HG02623 (cell line): ENCODE data around the gene MACROD2.
"Not testable (repeated sequence)": the region's sequence is repeated elsewhere in the genome, so short reads cannot be mapped to it uniquely, and the experiment has no call there.

Experiments
- ATAC-seq: cut with Tn5 transposase; IDR thresholded peaks from one replicate; pipeline ENCODE4 v1.9.1; 2021; ENCODE audit warnings: moderate library complexity; ENCODE audit not compliant: unreplicated experiment

MACROD2 gene

DNA sequence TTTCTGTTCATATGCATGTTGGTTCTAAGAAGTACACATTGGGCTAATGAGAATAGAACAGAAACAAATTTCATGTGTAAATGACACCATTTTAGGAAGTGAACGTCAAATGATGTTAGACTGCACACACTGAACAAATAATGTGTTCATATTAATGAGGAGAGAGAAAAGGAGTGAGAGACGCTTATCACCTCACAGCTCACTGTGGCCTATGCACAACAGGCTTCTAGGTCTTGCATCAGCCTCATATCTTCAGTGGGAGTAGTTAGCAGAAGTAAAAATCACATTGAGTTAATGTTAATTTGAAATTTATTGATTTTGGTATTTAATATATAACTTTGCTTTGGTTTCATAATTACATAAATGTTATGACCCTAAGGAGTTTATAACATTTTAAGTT, 454.9 kb downstream of the MACROD2 start:
- ATAC-seq: no peak

DNA sequence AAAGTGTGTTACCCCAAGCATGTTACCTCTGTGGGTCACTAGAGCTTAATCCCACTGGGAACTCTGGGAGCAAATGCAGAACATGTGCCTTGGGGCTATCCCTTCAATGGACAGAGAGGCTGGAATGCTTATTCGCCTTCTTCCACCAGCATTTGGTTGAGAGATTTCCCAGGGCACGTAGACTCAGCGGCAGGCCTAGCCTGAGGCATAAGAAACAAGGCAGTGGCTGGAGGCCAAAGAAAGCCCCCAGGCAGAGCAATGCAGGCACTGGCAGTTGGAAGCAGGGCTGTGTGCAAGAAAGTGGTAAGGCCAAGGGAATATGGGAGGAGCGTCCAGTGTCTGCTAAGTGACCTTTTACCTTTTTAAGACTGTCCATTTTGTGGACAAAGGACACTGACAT, 456.1 kb downstream of the MACROD2 start:
- ATAC-seq: no peak

DNA sequence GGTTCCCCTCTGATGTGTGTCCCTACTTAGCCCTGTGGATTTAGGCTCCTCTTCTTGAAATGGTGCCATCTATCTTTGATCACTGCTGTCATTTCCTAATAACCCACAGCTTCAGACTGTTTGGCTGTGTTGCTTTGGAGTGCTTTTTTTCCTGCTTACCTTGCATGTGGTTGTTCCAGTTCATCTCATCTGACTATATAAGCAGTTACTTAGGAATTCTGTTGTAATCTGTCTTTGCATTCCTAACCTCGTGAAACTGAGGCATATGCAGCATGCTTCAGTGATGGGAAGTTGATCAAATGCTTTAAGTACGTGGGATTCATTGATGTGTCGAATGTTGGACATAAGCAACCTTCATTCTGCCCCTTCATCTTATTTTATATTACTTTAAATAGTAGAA, 457.9 kb downstream of the MACROD2 start:
- no peak for ATAC-seq

DNA sequence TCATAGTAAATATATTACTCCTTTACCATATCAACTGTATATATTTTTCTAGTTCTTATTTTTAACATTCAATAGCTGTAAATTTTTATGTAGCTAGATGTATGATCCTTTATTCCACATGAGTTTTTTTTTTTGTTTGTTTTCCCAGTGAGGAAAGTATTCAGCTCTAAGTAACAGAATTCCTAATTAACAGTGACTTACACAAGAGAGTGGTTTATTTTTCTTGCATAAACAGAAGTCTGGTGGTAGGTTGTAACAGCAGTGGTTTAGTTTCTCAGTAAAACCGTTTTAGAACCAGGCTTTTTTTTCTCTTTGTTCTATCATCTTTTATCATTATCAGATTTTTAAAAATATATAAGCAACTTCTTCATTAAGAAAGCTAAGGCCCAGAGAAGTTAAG, 459.0 kb downstream of the MACROD2 start:
- no peak for ATAC-seq

DNA sequence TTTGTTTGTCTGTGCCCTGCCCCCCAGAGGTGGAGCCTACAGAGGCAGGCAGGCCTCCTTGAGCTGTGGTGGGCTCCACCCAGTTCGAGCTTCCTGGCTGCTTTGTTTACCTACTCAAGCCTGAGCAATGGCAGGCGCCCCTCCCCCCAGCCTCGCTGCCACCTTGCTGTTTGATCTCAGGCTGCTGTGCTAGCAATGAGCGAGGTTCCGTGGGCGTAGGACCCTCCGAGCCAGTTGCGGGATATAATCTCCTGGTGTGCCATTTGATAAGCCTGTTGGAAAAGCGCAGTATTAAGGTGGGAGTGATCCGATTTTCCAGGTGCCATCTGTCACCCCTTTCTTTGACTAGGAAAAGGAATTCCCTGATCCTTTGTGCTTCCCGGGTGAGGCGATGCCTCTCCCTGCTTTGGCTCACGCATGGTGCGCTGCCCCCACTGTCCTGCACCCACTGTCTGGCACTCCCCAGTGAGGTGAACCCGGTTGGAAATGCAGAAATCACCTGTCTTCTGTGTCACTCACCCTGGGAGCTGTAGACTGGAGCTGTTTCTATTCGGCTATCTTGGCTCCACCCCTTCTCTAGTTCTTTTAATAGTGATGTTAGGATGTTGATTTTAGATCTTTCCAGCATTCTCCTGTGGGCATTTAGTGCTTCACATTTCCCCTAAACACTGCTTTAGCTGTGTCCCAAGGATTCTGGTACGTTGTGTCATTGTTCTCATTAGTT, 471.9 kb downstream of the MACROD2 start:
- ATAC-seq: not testable (repeated sequence)

DNA sequence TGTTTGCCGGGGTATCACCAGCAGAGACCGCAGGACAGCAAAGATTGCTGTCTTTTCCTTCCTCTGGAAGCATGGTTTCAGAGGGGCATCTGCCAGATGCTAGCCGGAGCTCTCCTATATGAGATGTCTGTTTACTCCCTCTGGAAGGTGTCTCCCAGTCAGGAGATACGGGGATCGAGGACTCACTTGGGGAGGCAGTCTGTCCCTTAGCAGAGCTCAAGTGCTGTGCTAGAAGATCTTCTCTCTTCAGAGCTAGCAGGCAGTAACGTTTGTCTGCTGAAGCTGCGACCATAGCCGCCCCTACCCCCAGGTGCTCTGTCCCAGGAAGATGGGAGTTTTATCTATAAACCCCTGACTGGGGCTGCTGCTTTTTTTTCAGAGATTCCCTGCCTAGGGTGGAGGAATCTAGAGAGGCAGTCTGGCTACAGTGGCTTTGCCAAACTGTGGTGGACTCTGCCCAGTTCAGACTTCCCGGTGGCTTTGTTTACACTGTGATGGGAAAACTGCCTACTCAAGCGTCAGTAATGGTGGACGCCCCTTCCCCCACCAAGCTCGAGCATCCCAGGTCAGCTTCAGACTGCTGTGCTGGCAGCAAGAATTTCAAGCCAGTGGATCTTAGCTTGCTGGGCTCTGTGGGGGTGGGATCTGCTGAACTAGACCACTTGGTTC, 475.0 kb downstream of the MACROD2 start:
- no peak for ATAC-seq

DNA sequence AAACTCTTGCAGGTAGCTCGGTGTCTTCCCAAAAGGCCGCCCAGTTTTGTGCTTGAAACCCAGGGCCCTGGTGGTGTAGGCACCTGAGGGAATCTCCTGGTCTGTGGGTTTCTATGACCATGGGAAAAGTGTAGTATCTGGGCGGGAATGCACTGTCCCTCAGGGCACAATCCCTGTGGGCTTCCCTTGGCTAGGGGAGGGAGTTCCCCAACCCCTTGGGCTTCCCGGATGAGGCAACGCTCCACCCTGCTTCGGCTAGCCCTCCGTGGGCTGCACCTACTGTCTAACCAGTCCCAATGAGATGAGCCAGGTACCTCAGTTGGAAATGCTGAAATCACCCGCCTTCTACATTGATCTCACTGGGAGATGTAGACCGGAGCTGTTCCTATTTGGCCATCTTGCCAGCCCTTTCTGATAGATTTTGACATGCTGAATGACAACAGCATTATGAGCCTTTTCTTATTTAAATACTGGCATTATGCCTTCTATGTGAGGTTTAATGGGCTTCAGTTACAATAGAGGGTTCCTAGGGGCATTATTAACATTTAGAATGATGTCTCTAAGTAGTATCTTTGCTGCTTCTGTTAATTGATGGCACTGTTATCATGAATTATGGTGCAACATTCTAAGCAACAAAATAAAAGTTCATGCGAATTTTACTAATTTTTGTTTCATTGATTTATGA, 475.8 kb downstream of the MACROD2 start:
- no peak for ATAC-seq

DNA sequence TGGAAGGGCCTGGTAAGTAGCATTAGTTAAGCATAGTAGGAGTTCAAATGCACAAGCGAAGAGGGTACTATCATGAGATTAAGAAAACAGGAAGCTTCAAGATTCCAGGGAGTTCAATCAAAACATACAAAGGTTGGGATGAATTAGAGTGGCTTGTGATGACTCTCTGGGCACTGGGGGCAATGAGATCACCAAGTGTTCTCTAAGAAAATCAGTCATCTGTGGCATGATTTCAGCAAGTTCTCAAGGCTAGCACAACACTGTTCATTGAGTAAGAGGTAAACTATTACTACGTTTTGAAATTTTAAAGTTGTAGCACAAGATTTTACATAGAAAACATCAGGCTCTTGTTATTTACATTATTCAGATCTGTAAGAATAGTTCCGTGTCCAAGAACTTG, 481.8 kb downstream of the MACROD2 start:
- no peak for ATAC-seq

DNA sequence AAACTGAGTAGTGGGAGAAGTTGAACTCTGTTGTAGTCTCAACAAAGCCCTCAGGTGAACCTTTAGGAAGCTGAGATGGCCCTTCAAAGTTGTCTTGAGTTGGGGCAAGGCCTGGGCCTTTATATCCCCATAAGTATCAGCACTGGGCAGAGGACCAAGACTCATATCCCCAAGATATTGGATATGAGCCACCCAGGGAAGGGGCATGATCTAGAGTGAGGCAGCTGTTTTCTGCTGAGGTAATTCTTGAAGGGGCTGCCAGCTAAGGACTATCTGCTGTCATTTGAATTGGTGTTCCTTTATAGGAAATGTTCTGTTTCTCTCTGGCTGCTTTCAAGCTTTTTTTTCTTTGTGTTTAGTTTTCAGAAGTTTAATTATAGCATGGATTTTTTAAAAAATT, 482.8 kb downstream of the MACROD2 start:
- ATAC-seq: no peak

DNA sequence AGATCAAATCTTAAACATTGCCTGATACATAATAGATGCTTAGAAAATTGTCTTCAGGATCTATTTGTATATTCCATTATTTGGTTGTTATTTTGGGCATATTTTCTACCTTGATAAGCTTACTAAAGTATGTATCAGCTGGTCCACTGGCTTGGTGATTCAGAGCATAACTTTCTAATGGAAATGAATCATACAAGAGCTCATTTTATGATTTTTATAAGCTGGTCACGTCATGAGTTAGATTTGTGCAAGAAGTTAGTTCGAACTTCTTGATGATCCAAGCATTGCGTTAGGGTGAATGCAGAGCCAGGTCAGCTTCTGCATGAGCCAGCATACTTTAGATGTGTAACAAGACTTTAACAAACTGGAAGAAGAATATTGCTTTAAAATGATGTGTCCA, 486.5 kb downstream of the MACROD2 start:
- no peak for ATAC-seq

DNA sequence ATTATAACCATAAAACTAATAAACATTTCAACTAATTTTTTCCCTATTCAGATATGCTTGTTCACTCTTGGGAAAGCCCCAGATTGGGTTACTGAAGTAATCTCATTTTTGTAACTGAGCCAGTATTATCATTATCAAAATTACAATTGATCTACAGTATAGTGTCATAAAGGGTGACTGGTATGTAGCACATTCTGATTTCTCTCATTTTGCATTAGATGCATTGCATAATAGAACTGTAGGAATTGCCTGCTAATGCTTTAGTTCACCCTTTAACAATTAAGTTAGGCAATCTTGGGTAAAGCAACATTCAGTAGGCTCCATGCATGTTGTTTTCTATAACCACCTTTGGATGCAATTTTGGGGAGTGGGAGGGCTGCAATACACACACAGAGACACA, 492.9 kb downstream of the MACROD2 start:
- no peak for ATAC-seq

DNA sequence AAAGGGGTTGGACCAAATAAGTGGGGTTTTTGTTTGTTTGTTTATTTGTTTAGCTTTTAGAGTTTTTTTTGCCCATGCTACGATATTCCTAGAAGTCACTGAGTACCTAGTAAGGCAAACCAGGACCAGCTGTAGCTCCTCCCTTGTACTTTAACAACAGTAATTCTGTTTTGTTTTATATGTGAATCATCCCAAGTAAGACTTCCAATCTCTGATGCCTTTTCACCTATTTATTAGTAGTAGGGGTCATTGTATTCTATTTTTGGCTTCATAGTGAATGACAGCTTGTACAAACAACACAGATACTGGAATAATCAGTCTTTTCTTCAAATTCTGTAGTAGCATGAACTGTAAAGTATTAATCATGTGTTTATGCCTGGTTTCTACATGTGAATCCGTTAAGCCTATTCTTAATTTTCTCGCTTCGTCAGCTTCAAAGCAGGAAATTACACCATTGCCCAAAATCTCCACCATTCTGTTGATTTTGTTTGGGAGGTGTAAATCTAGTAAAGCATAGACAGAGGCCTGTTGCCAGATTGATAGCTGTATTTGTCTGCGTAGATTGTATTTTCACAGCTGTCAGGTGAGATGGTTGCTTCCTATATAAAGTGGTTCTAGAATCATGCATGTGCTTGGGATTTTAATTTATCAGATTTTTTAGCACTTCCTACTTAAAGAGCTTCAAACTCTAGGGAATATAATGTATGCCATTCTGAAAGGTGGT, 493.6 kb downstream of the MACROD2 start:
- no peak for ATAC-seq

DNA sequence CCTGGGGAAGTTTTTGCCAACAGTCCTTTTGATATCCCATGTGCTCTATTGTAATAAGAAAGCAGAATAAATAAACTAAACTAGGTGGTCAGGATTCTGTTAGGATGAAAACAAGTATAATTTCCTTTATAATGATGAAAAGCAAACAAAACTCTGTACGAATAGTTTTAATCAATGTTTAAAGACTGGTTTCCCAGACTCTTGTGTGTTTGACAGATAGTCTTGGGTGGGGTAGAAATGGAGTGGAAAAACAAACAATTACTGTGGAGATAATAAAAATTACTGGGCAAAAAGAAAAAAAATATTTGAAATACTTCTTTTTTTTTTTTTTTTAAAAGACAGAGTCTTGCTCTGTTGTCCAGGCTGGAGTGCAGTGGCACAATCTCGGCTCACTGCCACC, 494.2 kb downstream of the MACROD2 start:
- no peak for ATAC-seq

DNA sequence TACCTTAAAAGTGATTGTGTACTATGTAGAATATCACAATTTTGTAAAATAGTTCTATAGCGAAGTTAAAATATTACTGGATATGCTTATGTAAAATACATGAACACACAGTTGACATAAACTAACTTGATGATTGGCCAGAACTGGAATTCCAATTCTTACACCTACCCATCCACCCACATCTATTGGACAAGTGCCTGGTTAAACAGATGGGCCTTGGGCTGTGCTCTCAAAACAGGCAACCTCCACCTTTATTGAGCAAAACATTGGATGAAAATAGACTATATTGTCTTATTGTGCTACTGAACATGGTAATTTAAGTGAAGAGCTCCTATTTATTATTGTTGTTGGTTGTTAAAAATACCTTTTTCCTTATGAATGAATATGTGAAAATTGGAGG, 496.1 kb downstream of the MACROD2 start:
- ATAC-seq: no peak

DNA sequence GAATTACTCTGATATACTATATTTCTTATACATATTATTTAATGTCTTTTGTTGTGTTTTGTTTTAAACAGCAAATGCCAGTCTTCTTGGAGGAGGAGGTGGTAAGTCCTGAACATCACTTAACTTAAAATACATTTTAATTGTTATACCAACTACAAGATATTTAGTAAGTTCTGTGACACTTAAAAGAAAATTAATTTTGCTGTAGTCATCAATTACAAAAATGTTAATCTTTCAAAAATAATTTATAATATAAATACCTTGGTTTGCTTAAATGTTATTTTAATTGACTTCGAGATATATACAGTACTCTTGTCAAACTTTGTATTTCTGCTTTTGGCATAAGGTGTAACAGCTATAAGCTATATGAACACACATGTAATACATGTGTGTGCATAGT, 498.1 kb downstream of the MACROD2 start:
- no peak for ATAC-seq

DNA sequence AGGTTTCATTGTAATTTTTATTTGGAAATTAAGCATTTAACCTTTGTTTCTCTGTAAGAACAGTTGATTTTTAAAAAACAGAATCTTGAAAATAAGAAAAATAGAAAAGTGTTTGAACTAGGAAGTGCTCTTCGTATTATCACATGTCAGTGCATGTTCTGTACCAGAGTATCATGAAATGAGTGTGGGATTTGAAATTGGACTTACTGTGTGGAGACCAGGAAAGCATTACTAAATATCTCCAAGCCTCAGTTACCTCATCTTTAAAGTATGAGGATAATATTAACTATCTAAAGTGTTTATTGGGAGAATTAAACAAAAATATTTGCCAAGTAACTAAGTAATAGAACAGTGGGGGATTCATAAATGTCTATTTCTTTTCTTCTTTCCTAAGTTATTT, 499.0 kb downstream of the MACROD2 start:
- no peak for ATAC-seq

DNA sequence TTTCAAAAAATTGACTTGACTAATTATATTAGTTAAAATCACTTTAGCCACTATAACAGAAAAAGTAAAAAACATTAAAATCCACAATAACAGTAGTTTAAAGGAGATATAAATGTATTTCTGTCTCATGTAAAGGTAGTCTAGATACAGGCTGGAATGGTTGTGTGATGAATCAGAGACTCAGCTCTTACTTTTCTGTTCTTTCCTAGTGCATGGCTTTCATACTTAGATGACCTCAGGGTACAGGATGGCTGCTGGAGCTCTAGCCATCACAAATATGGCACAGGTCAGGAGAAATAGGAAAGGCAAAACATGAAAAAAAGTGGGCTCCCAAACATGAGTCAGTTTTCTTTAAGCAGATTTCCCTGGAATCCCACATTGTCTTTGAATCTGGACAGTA, 499.8 kb downstream of the MACROD2 start:
- no peak for ATAC-seq

DNA sequence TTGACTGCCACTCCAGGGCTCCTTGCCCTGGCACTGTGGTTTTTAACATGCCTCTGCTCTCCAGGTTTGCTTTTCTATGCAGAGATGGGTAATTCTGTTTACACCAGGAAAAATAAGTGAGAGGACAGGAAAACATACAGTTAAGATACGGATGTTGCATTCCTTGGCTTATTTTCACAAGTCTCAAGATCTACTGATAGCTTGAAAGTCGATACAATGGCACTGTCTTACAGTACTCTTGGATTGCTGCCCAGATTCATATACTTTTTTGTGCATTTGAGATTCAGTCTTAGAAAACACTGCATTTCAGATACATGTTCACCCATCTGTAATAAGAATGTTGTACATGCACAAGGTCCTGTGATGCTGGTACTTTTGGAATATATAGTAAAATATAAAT, 501.7 kb downstream of the MACROD2 start:
- no peak for ATAC-seq

DNA sequence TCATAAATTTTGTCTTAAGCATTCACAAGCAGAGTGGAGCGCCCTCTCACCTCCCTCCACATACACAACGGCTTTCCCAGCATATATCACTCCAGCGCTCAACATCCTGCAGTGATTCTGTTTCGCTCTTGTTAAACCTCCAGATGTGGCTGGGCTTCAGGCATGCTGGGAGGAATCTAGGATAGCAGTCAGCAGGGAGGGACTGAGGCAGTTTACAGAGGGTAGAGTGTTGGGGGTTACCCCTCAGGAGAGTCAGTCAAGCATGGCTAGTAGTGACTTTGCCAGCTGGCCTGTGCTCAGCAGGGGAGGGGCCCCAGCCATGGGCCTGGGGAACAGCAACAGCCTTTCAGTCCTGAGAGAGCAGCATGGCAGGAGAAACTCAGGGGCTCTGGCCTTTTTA, 503.5 kb downstream of the MACROD2 start:
- ATAC-seq: no peak

DNA sequence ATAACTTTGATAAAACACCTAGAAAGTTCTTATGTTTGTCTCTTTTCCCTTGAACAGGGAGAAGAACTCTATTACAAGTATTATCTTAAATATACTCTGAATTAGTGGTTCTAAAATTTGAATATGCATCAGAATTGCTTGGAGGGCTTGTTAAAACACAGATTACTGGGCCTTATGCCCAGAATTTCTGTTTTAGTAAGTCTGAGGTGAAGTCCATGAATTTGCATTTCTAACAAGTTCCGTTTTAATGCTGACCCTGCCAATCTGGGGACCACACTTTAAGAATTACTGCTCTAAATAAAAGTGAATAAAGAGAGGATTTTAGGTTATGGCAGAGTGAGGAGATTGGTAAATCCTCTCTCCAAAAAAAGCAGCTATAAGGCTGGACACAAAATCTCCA, 510.2 kb downstream of the MACROD2 start:
- ATAC-seq: no peak

DNA sequence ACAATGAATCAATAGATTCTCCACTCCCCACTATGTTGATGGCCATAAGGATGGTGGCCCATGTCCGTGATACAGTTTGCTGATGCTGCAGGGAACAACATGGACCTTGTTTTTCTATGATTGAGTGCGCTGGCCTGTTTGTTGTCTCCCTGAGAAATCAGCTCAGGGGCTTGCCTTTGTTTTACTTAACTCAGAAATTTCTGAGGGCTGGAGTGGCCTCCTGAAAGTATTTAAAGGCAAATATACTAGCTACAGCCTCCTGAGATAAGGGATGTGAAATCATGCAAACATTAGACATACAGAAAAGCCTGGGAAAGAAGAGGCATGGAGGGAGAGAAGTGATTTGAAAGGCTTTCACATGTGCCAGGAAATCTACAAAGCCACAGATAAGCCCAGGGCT, 512.4 kb downstream of the MACROD2 start:
- no peak for ATAC-seq

DNA sequence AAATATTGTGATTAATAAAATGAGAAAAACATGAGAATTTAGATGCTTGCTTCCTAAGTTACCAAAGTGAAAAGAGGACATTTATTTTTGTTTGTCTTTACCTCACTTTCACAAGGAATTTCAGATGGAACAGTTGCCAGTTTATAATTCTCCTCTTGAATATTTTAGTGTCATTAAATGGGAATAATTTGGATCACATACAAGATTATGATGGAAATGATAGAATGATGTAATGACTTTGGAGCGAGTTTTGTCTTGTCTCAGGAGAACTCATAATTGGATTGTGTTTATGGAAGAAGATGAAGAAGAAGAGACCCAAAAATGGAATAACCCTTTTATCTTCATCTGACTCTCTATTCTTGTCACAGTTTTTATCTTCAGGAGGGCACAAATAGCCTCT, 515.0 kb downstream of the MACROD2 start:
- no peak for ATAC-seq
